HL-60 (cell line): ENCODE results near the gene FIGNL2.

Experiments
- DNase-seq, 2 experiments: peaks; one replicate each; pipeline ENCODE4 v3.0.0-alpha.2; 2010 to 2020; ENCODE audit warnings: low read depth in 1 of 2, low spot score in 1 of 2
- H3K27ac ChIP-seq: fragments of 250-450 bp; sonication (Bioruptor Pico); replicated peaks from 2 replicates; pipeline ENCODE4 v1.5.1; 2020; ENCODE audit warnings: mild to moderate bottlenecking, moderate library complexity
- H3K27me3 ChIP-seq: fragments of 250-450 bp; sonication (Bioruptor Pico); 2 replicates; pipeline ENCODE4 v1.5.1; 2021; ENCODE audit warnings: mild to moderate bottlenecking, moderate library complexity; ENCODE audit not compliant: insufficient read depth, poor library complexity, severe bottlenecking
- H3K4me3 ChIP-seq: replicated peaks from 2 replicates; pipeline ENCODE4 v1.5.1; 2011; ENCODE audit warnings: mild to moderate bottlenecking, control low read depth, low read length; ENCODE audit not compliant: insufficient read depth
- CTCF ChIP-seq: IDR thresholded peaks from one replicate; pipeline ENCODE4 v1.5.1; 2011; ENCODE audit warnings: low read length, control low read depth, inconsistent platforms; ENCODE audit not compliant: insufficient read depth
- GABPA ChIP-seq: IDR thresholded peaks from 2 replicates; pipeline ENCODE4 v1.6.1; 2012; ENCODE audit warnings: low read depth
- POLR2AphosphoS5 ChIP-seq: IDR thresholded peaks from 2 replicates; pipeline ENCODE4 v1.6.1; 2012; ENCODE audit warnings: low read depth
- REST ChIP-seq: IDR thresholded peaks from 2 replicates; pipeline ENCODE4 v1.6.1; 2012; ENCODE audit warnings: low read depth; ENCODE audit not compliant: insufficient replicate concordance
- SPI1 ChIP-seq: IDR thresholded peaks from 2 replicates; pipeline ENCODE4 v1.6.1; 2012; ENCODE audit warnings: low read depth, mild to moderate bottlenecking, borderline replicate concordance

Gene FIGNL2

GRCh38 chr12:51867796-51868428 is 19.4 kb upstream of the FIGNL2 start:
- no peak for DNase-seq
- peaks cover 21% of the 10 kb centered on the region for H3K27me3 ChIP-seq
- H3K4me3 ChIP-seq: no peak overlapping the region
- TF ChIP-seq CTCF: no peak
- TF ChIP-seq REST: no peak
- TF ChIP-seq SPI1: no peak
- no peak for TF ChIP-seq GABPA
- TF ChIP-seq POLR2AphosphoS5: no peak
- H3K27ac ChIP-seq: no peak overlapping the region

- TF ChIP-seq SPI1 (no peak), CTCF (no peak), REST (no peak), POLR2AphosphoS5 (no peak), GABPA (no peak)
- Histone ChIP-seq H3K27ac (no peak overlapping the region), H3K4me3 (no peak overlapping the region), H3K27me3 (peaks cover 21% of the 10 kb centered on the region)
- no peak for DNase-seq
Measured at GRCh38 chr12:51867371-51867770, 18.9 kb upstream of the FIGNL2 start.

DNA sequence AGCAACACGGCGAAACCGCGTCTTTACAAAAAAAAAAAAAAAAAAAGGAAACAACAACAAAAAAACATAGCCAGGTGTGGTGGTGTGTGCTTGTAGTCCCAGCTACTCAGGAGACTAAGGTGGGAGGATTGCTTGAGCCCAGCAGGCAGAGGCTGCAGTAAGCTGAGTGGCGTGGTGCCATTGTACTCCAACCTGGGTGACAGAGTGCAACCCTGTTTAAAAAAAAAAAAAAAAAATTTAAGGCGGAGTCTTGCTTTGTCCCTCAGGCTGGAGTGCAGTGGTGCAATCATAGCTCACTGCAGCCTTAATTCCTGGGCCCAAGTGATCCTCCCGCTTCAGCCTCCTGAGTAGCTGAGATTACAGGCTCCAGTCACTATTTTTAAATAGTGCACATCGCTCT is 18.2 kb upstream of the FIGNL2 start:
- no peak overlapping the region for H3K4me3 ChIP-seq
- TF ChIP-seq SPI1: no peak
- TF ChIP-seq REST: no peak
- no peak for TF ChIP-seq GABPA
- TF ChIP-seq CTCF: no peak
- no peak for TF ChIP-seq POLR2AphosphoS5
- DNase-seq: no peak
- no peak overlapping the region for H3K27ac ChIP-seq
- H3K27me3 ChIP-seq: peaks cover 21% of the 10 kb centered on the region
